Stimulated activated CD4-positive, alpha-beta T cell treated with anti-CD3 and anti-CD28 coated beads, Interleukin-15, amount 100 ng/mL, for 24 hours (primary cell): ENCODE measurements around the gene NEMP1.
"Not testable (repeated sequence)": the region's sequence is repeated elsewhere in the genome, so short reads cannot be mapped to it uniquely, and the experiment has no call there.

ENCODE experiments used
- DNase-seq: peaks from one replicate; pipeline ENCODE4 v3.0.0-alpha.2; 2020

Gene NEMP1

DNA sequence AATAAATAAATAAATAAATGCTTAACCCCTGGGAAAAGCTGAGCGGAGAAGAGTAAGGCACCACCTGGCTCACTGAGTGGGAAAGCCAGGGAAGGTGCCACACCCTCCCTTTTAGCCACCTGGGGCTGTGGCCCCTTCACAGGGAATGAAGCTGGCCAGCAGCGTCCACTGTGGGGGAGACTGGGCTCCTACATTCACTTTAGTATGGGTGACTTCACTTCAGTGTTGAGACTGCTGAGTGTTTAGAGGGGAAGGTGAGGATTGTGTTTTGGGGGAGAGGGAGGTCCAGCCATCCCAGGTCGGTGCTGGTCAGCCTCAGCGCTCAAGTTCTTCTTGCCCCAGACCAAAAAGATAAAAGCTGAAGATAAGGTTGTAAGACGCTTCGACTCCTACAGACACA, 11.9 kb upstream of the NEMP1 start:
- DNase-seq: no peak

- peak; percentile 69 for DNase-seq
Measured at GRCh38 chr12:57089271-57090245, 11.0 kb upstream of the NEMP1 start.

DNA sequence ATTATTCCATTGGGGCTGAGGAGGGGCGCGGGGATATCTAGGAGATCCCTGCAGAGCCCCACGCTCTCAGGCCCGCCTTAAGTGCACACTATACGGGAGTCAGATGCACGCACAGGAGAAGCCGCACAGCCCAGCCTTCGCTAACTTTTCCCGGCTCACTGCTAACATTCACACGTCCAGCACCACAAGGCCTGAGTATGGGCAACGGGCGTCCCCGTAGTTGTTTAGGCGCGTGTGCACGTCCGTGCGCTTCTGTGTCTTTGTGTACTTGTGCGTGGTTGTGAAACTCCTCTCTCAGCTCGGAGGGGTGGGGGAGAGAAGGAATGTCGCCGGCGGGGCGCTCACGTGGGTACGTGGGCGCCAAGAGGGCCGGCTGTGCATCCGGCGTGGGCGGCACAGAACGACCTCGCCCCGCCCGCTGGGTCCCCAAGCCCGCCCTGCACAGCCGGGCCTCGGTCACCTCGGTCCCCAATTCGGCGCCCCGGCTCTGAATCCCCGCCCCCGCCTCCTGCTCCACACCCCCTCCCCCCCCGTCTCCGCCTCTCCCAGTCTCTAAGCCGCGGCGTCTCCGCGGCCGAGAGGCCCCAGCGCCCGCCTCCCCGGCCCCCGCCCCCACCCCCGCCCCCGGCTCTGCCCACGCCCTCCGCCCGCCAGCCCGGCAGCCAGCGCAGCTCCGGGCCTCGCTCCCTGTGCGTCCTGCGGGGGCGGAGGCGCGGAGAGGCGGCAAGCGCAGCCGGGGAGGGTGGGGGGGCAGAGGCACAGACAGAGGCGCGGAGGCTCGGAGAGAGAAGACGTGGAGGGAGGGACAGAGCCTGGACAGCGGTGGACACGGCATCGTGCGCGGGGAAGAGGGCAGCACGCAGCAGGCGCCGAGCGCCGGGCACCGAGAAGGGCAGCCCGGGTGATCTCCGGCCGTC, 10.0 kb upstream of the NEMP1 start, which contains the start of gene NAB2:
NAB2 (plus strand) TSS at position 761 of the 917 bp plus-strand sequence. CDS start 158 bp downstream, outside the sequence.
- peak; percentile 96 for DNase-seq

DNA sequence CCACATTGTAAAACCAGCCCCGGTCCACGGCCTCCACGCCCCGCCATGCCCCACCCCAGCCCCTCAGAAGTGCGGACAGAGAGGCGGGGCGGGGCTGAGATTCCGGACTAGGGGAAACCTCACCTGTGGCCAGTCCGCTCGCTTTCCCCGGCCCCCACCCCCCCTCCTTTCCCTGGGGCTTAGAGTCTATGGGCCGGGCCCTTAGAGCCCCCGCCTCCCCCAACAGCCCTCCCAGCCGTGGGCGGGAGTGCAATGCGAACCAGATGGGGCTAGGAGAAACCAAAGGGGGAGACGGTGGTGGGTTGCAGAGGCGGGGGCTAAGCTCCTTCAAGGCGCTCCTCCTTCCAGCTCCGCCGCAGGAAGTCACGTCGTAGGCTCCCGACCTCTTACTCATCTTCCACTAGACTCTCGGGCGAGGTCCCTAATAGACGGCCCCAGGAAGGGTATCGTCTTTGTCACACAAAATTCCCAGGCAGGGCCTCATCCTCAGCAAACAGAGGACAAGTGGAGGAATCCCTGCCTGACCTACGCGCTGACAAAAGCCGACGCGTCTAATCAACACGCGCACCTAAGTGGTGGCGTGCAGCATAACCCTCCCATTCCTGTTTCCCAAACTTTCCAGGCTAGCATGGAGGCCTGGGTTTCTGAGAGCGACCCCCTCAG, 9.2 kb upstream of the NEMP1 start:
- DNase-seq: peak; percentile 94

DNA sequence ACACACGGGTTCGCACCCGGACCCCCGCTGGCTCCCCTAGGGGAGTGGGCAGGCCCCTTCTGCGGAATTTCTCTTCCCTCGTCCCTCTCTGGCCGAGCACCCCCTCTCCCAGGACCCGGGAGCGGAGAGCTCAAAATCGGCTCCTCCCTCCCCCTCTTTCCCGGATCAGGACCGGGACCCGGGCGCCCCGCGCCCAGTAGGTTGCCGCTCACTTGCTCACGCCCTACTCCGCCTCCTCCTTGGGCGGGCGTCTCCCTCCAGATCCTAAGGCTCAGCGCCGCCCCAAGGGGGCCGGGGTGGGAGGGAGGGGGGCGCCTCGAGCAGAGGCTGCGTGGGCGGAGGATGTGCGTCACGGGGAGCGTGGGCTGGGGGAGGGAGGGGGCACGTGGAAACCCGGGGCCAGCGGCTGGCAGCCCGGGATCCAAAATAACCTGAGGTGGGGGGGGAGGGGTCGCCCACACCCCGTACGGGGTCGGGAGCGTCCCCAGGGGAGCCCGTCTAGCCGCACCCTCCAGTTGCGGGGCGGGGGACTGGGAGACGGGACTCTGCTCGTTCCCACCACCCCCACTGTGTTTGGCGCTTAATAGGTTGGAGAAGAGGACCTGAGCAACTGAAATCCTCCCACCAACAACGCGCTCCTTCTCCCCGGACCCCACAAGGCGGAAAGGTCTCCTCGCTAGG, 8.6 kb upstream of the NEMP1 start:
- peak; percentile 96 for DNase-seq

DNA sequence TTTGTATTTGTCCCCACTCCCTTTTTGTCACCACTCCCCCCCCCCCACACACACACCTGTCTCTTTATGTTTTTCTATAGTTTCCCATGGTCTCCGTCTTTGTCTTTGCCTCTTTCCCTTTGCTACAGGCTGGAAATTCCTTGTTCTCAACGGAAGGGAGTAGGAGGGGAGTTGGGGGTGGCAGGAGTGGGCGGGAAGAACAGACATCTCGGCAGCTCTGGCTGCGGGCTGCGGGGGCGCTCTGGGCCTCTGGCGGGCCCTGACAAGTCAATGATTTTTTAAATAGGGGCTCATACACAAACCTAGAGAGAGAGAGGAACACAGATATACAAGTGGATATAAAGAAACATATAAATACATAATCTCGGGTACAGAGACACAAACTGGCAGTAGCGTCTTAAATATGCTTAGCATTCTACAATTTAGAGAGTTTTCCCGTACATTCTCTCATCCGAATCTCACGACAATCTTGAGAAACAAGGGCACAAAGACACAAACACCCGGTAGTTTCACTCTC, 8.0 kb upstream of the NEMP1 start:
- DNase-seq: peak; percentile 71

- DNase-seq: peak; percentile 73
Measured at GRCh38 chr12:57085999-57086492, 7.5 kb upstream of the NEMP1 start.

DNA sequence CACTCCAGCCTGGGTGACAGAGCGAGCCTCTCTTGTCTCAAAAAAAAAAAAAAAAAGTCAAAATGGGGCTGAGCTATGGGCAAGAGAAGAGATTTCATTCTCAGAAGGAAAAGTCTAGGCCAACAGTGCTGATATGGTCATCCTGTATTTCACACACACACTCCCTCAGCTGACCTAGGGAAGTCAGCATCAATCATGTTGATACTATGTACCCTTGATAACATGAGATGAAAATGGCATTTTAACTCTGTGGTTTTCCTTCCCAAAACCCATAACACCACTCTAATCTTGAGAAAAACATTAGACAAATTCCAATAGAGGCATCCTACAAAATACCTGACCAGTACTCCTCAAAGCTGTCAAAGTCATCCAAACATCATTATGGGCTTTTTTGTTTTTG, 2.3 kb upstream of the NEMP1 start:
- no peak for DNase-seq

GRCh38 chr12:57079821-57080220, 1.2 kb upstream of the NEMP1 start:
- no peak for DNase-seq

- not testable (repeated sequence) for DNase-seq
Measured at GRCh38 chr12:57073566-57074450, 4.8 kb downstream of the NEMP1 start.

GRCh38 chr12:57072661-57073060, 5.9 kb downstream of the NEMP1 start:
- no peak for DNase-seq

DNA sequence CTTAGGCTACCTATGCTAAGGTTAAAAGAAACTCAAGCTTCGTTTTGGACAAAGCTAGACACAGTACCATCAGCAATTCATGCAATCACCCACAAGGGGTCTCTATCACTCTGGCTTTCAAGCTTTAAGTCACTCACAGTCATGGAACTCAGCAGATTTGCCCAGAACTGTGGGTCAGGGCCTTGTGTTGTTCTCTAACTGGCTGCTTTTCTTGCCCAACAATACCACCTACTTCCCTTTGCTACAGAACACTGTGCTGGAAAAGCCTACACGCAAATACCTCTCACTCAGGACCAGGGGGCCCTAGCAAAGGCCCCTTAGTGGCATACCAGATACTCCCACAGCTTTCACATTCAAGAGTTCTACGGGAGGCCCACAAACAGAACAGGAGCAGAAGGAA, 9.1 kb downstream of the NEMP1 start:
- DNase-seq: peak; percentile 69

- no peak for DNase-seq
Measured at GRCh38 chr12:57066245-57066644, 12.3 kb downstream of the NEMP1 start.

DNA sequence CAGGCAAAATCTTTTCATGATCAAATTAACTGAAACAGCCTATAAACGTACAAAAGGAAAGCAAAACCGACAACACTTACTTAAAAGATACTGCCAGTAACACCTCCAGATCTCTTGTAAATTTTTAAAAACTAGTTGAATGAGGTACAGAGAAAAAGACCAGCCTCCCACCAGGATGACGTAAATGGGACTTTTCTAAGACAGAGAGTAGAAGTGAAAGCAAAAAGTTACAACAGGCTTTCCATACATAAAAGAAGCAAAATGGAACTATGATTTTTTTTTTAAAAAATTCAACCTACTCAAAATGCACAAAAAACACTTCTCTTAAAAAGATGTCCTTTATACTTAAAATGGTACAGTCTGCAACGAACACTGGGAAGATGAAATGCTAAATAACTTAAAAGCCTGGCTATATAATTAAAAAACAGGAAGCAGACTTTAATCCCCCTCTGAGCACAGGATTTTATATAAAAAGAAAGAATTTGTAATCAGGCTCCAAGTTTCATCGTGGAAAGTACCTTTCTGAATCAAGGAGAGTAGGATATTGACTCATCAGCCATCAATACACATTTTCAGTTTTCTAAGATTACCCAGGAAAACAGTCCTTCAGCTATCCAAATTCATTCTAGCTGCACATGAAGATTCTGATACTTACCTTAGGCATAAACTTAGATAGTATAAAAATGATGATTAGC, 14.5 kb downstream of the NEMP1 start:
- peak; percentile 67 for DNase-seq

DNA sequence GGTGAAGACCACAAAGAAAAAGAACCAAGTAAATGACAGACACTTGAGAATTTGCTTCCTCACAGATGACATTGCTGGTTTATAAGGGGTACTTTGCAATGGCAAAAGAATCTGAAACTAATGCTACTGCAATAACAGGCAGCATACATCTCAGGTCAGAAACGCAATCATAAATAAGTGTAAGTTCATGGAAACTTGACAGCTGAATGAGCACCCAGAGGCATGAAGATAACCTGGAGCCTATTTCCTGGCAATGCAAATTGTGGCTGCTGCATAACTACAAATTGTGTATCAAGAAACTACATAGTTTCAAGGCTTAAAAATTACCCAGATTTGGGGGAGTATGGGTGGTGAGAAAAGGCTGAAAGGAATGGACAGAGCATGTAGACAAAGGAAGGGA, 20.1 kb downstream of the NEMP1 start:
- no peak for DNase-seq

- no peak for DNase-seq
Measured at GRCh38 chr12:57057067-57057751, 21.4 kb downstream of the NEMP1 start.

DNA sequence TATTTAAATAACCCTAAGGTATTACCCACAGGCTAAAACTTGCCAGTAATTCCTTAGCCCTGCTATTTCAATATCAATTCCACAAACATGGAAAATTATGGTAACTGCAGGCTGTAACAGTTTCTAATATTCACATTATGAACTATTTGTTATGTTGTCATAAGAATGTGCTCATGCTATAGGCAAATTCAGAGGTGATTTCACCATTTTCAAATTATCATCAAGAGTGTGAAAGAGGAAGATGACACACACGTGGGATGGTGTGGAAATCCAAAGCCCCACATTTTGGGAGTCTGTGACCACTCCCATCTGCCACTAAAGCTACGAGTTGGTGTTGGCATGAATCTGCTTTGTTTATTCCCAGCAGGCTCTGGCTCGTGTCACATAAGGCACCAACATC, 22.8 kb downstream of the NEMP1 start:
- DNase-seq: no peak

DNA sequence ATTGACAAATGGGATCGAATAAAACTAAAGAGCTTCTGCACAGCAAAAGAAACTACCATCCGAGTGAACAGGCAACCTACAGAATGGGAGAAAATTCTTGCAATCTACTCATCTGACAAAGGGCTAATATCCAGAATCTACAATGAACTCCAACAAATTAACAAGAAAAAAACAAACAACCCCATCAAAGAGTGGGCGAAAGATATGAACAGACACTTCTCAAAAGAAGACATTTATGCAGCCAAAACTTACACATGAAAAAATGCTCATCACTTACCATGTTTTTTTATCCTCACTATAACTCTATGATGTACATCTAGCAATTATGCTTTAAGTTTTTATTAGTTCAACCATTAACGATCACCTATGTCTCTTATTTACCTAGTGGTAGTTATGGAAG, 24.7 kb downstream of the NEMP1 start:
- DNase-seq: not testable (repeated sequence)

GRCh38 chr12:57053146-57053545, 25.4 kb downstream of the NEMP1 start:
- not testable (repeated sequence) for DNase-seq
